Urinary bladder (tissue), 4 donors: ENCODE data around the gene DDX56. TPM values are rescaled to one million over a fixed set of nuclear protein-coding genes. Genes with fewer than 3 reads are reported as not detected.

Experiments used
- DNase-seq: peaks from one replicate; pipeline ENCODE4 v3.0.0-alpha.2; 2015; ENCODE audit errors: extremely low spot score
- H3K27ac ChIP-seq: one replicate; pipeline ENCODE4 v1.5.1; 2013; ENCODE audit warnings: low read depth, mild to moderate bottlenecking, moderate library complexity
- H3K36me3 ChIP-seq: one replicate; pipeline ENCODE4 v1.6.1; 2013; ENCODE audit warnings: mild to moderate bottlenecking, moderate library complexity; ENCODE audit not compliant: insufficient read depth
- H3K4me1 ChIP-seq: one replicate; pipeline ENCODE4 v1.6.1; 2013; ENCODE audit warnings: mild to moderate bottlenecking, moderate library complexity; ENCODE audit not compliant: insufficient read depth
- H3K4me3 ChIP-seq: one replicate; pipeline ENCODE4 v1.5.1; 2013; ENCODE audit warnings: low read depth, low read length
- WGBS: extraction: QIAGEN DNeasy Blood & Tissue Kit; methylation state at CpG from one replicate; pipeline ENCODE4 v1.1.7; 2013; 5-methylcytosine and 5-hydroxymethylcytosine counted together
- polyA plus RNA-seq: library from polyadenylated mRNA; stranded (reverse); fragments of 200-250 nt; gene quantifications from one replicate; pipeline ENCODE4 v1.2.3, GENCODE V29; 2013
- total RNA-seq: library from RNA; depleted of rRNA; stranded (reverse); fragments of >200 nt; gene quantifications from one replicate; pipeline ENCODE4 v1.2.3, GENCODE V29; 2014
- donor health status: healthy with polysubstance abuse.
- donor health status: healthy.

The DDX56 gene
- total RNA-seq (34.7 TPM), polyA plus RNA-seq (44.6 TPM)

- peak; percentile 90 for DNase-seq
- peak within 1 kb of the TSS; percentile 77 for H3K4me3 ChIP-seq
- H3K4me1 ChIP-seq = no peaks in the 10 kb centered on the region
- H3K27ac ChIP-seq = peak within 1 kb of the TSS; percentile 85
- H3K36me3 ChIP-seq = no peaks in the 10 kb centered on the region
- WGBS = under 1% methylated on average over 74 of the region's 74 CpGs
Observed at GRCh38 chr7:44573464-44574286, at the start of gene DDX56. Gene DDX56 (minus strand): TSS chr7:44573908. CDS start chr7:44573895, 13 bp downstream.

GRCh38 chr7:44622342-44623151, 48.8 kb upstream of the DDX56 start:
- no peak for DNase-seq

GRCh38 chr7:44621750-44622103, 48.0 kb upstream of the DDX56 start:
- H3K4me3 ChIP-seq = no peak overlapping the region
- H3K27ac ChIP-seq = no peak overlapping the region
- 87% methylated on average over 5 of the region's 5 CpGs for WGBS
- peaks cover 2% of the 10 kb centered on the region for H3K36me3 ChIP-seq
- no peak for DNase-seq
- H3K4me1 ChIP-seq = peaks cover 3% of the 10 kb centered on the region

More at GRCh38 chr7:44622342-44623151, 48.8 kb upstream of the DDX56 start:
- H3K27ac ChIP-seq = no peak overlapping the region
- peaks cover 2% of the 10 kb centered on the region for H3K36me3 ChIP-seq
- peaks cover 3% of the 10 kb centered on the region for H3K4me1 ChIP-seq
- WGBS = 83% methylated on average over 5 of the region's 5 CpGs
- H3K4me3 ChIP-seq = no peak overlapping the region

- 86% methylated on average over 11 of the region's 11 CpGs for WGBS
- Histone ChIP-seq H3K4me3 (no peak overlapping the region), H3K27ac (no peak overlapping the region), H3K36me3 (peaks cover 2% of the 10 kb centered on the region), H3K4me1 (peaks cover 3% of the 10 kb centered on the region)
- DNase-seq = no peak
Observed at GRCh38 chr7:44621034-44621749, 47.5 kb upstream of the DDX56 start.

GRCh38 chr7:44618753-44619152, 45.0 kb upstream of the DDX56 start:
- 80% methylated on average over 3 of the region's 3 CpGs for WGBS
- no peak overlapping the region for H3K4me3 ChIP-seq
- no peak overlapping the region for H3K27ac ChIP-seq
- no peak for DNase-seq
- peaks cover 3% of the 10 kb centered on the region for H3K4me1 ChIP-seq
- peaks cover 2% of the 10 kb centered on the region for H3K36me3 ChIP-seq

- Histone ChIP-seq H3K4me3 (no peak overlapping the region), H3K27ac (no peak overlapping the region), H3K4me1 (peaks cover 3% of the 10 kb centered on the region), H3K36me3 (peaks cover 2% of the 10 kb centered on the region)
- DNase-seq = no peak
- WGBS = 94% methylated on average over 1 of the region's 1 CpG
Observed at GRCh38 chr7:44618045-44618444, 44.3 kb upstream of the DDX56 start.

- 76% methylated on average over 2 of the region's 2 CpGs for WGBS
- no peak for DNase-seq
- H3K4me3 ChIP-seq = no peak overlapping the region
- H3K4me1 ChIP-seq = peaks cover 3% of the 10 kb centered on the region
- peaks cover 2% of the 10 kb centered on the region for H3K36me3 ChIP-seq
- H3K27ac ChIP-seq = no peak overlapping the region
Observed at GRCh38 chr7:44617225-44617890, 43.6 kb upstream of the DDX56 start.

- no peak for DNase-seq
- H3K36me3 ChIP-seq = peaks cover 2% of the 10 kb centered on the region
- 91% methylated on average over 12 of the region's 12 CpGs for WGBS
- H3K4me1 ChIP-seq = peaks cover 3% of the 10 kb centered on the region
- H3K27ac ChIP-seq = no peak overlapping the region
- H3K4me3 ChIP-seq = no peak overlapping the region
Observed at GRCh38 chr7:44616545-44616944, 42.8 kb upstream of the DDX56 start.

- Histone ChIP-seq H3K4me3 (no peak overlapping the region), H3K4me1 (peaks cover 3% of the 10 kb centered on the region), H3K36me3 (peaks cover 2% of the 10 kb centered on the region), H3K27ac (no peak overlapping the region)
- 91% methylated on average over 5 of the region's 5 CpGs for WGBS
- DNase-seq = no peak
Observed at GRCh38 chr7:44615793-44616192, 42.1 kb upstream of the DDX56 start.

- Histone ChIP-seq H3K4me3 (no peak overlapping the region), H3K4me1 (peaks cover 3% of the 10 kb centered on the region), H3K36me3 (peaks cover 2% of the 10 kb centered on the region), H3K27ac (no peak overlapping the region)
- 75% methylated on average over 2 of the region's 2 CpGs for WGBS
- no peak for DNase-seq
Observed at GRCh38 chr7:44615149-44615611, 41.5 kb upstream of the DDX56 start.

- no peaks in the 10 kb centered on the region for H3K4me1 ChIP-seq
- H3K4me3 ChIP-seq = no peak overlapping the region
- no peak overlapping the region for H3K27ac ChIP-seq
- H3K36me3 ChIP-seq = no peaks in the 10 kb centered on the region
- DNase-seq = no peak
- 93% methylated on average over 3 of the region's 3 CpGs for WGBS
Observed at GRCh38 chr7:44609829-44610228, 36.1 kb upstream of the DDX56 start.

- no peaks in the 10 kb centered on the region for H3K4me1 ChIP-seq
- WGBS = 83% methylated on average over 14 of the region's 14 CpGs
- DNase-seq = no peak
- H3K4me3 ChIP-seq = no peak overlapping the region
- no peaks in the 10 kb centered on the region for H3K36me3 ChIP-seq
- no peak overlapping the region for H3K27ac ChIP-seq
Observed at GRCh38 chr7:44608916-44609648, 35.4 kb upstream of the DDX56 start.
